ENCODE results near the gene TMEM151A.
"Not testable (repeated sequence)": the region's sequence is repeated elsewhere in the genome, so short reads cannot be mapped to it uniquely, and the experiment has no call there.

TMEM151A gene

DNA sequence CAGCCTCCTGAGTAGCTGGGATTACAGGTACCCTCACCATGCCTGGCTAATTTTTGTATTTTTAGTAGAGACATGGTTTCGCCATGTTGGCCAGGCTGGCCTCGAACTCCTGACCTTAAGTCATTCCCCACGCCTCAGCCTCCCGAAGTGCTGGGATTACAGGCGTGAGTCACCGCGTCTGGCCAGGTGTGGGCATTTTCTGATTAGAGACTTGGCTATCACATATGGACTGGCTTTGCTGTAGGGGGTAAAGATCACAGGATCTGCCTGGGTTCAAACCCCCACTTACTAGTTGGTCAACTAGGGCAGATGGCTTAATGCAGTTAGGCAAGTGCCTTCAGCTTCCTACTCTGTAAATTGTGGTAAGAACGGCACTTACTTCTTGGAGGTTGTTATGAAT lies 18.6 kb downstream of the TMEM151A start:
- DNase-seq, result no peak

GRCh38 chr11:66310803-66311440 lies 19.2 kb downstream of the TMEM151A start:
- not testable (repeated sequence) for DNase-seq

- no peak for DNase-seq
Observed at GRCh38 chr11:66311470-66311964, 19.8 kb downstream of the TMEM151A start.

DNA sequence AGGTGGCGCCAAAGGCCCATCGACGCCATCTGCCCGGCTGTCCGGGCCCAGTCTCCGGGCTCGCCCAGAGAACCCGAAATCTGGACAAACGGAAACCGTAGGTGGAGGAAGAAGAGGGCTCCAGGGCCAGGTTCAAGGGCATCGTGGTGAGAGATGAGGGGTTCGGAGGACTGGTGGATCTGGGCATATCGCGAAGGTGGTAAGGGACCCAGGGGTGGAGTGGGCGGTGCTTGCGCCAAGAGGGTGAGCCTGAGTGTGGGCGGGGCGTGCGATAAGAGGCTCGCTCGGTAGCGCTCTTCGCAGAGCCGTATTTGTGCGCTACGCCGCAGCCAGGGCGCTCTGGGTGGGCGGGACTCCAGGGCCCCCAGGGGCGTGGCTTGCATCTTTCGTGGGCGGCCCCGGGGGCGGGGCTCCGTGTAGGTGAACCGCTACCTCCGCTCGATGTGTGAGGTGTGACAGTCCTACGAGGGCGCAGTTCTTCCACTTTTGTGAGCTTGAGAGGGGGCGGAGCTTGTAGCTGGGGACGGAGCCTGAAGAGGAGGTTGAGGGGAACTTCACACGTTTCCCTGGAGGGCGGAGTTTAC lies 20.4 kb downstream of the TMEM151A start:
- peak; percentile 98 to 99 for DNase-seq

GRCh38 chr11:66312549-66313320 lies 21.0 kb downstream of the TMEM151A start:
- DNase-seq, result peak; percentile 96 to 99

DNA sequence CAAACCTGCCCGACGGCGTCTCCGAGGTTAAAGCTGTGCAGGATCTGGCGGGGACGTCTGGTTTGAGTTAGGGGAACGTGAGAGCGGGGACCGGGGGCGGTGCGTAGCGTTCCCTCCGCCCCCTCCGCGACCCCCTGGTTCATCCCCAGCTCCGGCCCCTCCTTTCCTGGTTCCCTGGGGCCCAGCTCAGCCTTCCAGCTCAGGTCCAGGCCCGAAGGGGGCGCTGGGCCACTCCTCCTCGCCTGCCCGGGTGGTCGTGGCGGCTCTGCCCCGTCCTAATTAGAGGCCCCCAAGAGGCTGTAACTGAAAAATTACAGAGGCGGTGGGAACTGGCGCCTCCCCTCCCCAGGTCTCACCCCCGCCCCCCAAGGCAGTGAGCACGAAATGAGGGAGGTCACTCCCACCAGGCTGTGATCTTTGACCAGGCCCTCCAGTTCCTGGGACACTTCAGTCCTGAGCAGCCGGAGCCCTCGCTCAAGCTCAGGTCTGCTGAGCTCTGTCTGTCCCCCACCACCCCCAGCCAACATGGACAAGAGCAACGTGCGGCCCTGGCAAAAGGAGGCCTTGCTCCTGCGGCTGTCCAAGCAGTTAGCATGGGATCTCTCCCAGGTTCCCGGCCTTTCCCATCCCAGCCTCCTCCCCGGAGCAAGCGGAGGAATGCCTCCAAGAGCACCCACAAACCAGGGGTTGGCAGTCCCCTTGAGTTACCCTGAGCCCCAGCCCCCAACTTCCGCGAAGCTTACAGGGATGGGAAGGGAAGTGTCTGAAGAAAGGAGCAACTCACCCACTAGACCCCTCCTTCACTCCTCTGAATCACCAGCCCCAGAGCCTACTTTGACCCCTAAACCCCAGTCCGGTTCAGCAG lies 21.9 kb downstream of the TMEM151A start:
- DNase-seq, result no peak

DNA sequence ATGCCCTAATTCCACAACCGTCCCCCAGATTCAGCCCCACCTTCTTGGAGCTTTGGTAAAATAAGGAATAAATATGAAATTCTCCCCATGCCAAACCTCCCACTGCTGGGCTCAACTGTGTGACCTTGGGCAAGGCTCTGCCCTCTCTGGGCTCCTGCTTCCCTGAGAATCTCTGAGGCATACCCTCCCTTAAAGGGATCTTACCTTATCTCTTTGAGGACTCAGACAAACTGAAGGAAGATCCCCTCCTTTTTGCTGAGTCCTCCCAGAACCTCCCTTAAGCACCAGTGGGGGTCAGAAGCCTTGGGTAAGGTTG lies 22.4 kb downstream of the TMEM151A start:
- no peak for DNase-seq

GRCh38 chr11:66314561-66315497 lies 23.1 kb downstream of the TMEM151A start:
- DNase-seq, result no peak

- no peak for DNase-seq
Observed at GRCh38 chr11:66315498-66315885, 23.8 kb downstream of the TMEM151A start.

- DNase-seq, result no peak
Observed at GRCh38 chr11:66315921-66316811, 24.5 kb downstream of the TMEM151A start.

GRCh38 chr11:66316849-66317251 lies 25.2 kb downstream of the TMEM151A start, which contains the start of gene CD248:
CD248 (minus strand) TSS chr11:66317044; CDS start chr11:66317027, 17 bp downstream.
- no peak for DNase-seq

- DNase-seq, result no peak
Observed at GRCh38 chr11:66317322-66317722, 25.6 kb downstream of the TMEM151A start.

DNA sequence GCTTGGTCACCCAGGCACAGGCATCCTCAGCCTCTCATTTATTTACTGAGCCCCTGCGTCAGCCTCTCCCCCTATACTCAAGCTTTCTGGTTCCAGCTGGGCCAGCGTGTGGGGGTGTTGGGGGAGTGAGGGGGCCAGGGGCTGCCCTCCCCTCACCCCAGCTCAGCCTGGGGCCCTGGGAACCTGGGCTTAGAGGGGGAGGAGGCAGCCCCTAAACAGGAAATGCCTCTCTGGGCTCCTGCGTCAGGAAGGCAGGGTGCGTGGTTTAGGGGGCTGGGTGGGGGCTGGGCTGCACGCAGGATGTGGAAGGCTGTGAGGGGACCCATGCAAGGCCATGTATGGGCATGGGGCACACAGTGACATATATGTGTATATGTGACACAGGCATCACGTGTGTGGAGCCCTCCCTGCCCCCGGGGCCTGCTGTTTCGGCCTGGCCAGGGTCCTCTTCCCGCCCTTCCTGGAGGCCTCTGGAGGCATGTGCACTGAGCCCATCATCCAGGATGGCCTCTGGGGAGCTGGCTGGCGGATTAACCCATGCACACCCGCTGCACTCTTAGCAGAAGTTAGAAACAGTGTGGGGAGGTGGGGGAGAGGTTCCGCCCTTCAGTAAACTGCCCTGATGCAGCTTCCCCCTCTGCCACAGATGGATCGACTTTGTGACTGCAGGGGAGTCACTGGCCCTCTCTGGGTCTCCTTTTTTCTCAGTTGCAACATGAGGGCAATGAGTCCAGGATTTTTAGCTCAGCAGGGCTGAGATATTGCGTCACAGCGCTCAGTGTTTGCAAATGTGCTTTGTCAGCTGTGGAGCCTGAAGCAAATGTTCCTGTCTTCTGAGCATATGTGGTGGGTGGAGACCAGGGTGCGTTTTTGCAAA lies 26.3 kb downstream of the TMEM151A start:
- no peak for DNase-seq

DNA sequence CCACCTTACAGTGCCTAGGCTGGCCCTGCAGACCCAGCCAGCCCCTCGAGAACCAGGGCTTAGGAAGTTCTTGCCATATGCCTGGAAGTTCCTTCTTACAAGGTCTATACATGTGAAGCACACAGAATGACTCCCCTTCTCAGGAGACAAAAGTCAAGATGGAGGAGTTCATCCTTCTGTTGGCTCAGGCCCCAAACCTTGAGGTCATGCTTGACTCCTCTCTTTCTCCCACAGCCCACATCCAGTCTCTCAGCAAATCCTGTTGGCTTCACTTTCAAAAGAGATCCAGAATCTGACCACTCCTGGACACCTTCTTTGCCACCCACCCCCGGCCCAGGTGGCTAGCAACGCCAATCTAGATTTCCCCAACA lies 26.9 kb downstream of the TMEM151A start:
- no peak for DNase-seq

GRCh38 chr11:66320289-66320688 lies 28.6 kb downstream of the TMEM151A start:
- not testable (repeated sequence) for DNase-seq

- DNase-seq, result not testable (repeated sequence)
Observed at GRCh38 chr11:66320748-66321147, 29.1 kb downstream of the TMEM151A start.

- no peak for DNase-seq
Observed at GRCh38 chr11:66321606-66322005, 29.9 kb downstream of the TMEM151A start.

DNA sequence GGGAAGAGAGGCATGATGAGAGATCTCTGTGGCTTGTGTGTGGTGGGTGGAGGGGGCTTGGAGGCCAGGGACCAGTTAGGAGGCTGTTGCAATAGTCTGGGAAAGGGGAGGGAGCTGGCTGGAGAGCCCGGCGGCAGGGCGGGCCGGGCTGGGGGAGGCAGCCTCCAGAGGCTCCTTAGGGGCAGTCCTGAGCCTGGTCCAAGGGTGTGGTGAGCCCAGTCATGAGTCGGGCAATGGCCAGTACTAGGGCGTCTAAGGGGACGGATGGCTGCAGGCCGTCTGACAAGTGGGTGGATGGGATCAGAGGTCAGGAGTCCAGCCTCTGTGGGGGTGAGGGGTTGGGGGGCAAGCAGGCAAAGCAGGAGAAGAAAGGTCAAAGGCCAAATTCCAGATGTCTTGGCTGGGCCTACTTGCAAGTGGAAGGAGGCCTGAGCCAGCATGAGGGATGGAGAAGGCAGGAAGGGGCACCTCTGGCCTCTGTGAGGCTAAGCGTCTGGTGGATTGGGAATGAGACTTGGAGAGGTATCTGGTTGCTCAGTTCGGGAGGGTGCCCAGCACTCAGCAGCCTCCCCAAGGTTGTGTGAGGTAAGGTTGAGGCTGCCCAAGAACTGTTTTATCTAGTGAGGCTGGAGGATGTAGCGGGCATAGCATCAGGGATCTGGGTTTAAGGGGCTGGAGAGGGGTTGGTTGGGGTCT lies 31.2 kb downstream of the TMEM151A start:
- DNase-seq, result no peak

DNA sequence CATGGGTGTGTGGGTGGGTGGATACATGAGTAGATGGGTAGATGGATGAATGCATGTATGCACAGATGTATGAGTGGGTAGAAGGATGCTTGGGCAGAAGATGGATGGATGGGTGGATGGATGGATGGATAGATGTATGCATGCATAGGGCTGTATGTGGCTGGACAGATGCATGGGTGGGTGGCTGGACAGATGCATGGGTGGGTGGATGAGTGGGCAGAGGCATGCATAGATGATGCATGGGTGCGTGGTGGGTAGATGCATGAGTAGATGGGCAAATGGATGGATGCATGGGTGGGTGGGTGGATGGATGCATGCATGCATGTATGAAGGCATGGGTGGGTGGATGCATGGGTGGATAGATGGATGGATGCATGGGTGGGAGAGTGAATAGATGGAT lies 32.0 kb downstream of the TMEM151A start:
- DNase-seq, result no peak
